GM19468 (cell line): ENCODE measurements around the gene CD79B.
"Not testable (repeated sequence)": the region's sequence is repeated elsewhere in the genome, so short reads cannot be mapped to it uniquely, and the experiment has no call there.

Source experiments
- ATAC-seq: cut with Tn5 transposase; IDR thresholded peaks from one replicate; pipeline ENCODE4 v1.9.1; 2021; ENCODE audit warnings: mild to moderate bottlenecking, moderate library complexity, moderate number of reproducible peaks; ENCODE audit not compliant: unreplicated experiment; ENCODE audit errors: extremely low read depth

The CD79B gene

GRCh38 chr17:63916566-63917185 is 15.5 kb downstream of the CD79B start:
- no peak for ATAC-seq

- ATAC-seq, result not testable (repeated sequence)
Observed at GRCh38 chr17:63915753-63916152, 16.4 kb downstream of the CD79B start.

GRCh38 chr17:63914471-63914870 is 17.7 kb downstream of the CD79B start:
- no peak for ATAC-seq

GRCh38 chr17:63911657-63912100 is 20.5 kb downstream of the CD79B start:
- ATAC-seq, result no peak

DNA sequence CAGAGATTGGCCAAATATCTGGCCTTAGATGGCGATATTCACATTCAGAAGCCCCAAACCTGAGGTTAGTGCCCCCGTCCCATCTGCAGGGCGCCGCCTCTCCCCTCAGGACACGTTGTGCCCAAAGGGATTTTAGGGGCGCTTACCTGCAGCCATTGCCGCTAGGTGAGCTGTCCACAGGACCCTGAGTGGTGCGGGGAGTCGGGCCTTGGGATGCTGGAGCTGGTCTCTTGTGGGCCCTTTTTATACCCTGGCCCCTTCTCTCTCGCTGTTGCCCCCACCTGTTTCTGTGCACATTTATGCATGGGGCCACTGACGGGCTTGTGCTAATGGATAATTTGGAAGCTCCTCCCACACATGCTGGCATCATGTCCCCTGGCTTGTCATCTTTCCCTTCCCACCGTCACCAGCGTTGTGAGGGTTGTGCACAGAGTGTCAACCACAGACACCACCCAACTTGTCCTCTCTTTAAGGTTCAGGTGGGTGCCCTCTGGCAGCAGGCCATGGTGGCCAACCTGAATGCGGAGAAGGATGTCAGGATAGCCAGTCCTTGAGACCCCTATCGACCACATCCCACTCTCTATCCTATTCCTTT is 21.0 kb downstream of the CD79B start, which contains the start of gene CSHL1:
Gene CSHL1 (minus strand): TSS at position 218 of the 595 bp plus-strand sequence. CDS start 62 bp downstream, at position 156.
- no peak for ATAC-seq

DNA sequence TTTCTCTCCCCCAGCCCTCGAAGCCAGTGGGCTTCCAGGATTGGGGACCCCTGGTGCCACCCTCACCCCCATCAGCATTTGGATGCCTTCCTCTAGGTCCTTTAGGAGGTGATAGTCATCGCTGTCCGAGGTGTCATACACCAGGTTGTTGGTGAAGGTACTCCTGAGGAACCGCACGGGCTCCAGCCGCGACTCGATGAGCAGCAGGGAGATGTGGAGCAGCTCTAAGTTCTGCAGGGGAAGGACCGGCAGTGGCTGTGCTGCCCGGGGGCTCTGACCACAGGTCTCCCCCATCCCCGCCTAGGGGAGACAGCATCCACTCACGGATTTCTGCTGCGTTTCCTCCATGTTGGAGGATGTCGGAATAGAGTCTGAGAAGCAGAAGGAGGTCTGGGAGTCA is 22.0 kb downstream of the CD79B start:
- no peak for ATAC-seq

- ATAC-seq, result not testable (repeated sequence)
Observed at GRCh38 chr17:63909586-63909985, 22.5 kb downstream of the CD79B start.

DNA sequence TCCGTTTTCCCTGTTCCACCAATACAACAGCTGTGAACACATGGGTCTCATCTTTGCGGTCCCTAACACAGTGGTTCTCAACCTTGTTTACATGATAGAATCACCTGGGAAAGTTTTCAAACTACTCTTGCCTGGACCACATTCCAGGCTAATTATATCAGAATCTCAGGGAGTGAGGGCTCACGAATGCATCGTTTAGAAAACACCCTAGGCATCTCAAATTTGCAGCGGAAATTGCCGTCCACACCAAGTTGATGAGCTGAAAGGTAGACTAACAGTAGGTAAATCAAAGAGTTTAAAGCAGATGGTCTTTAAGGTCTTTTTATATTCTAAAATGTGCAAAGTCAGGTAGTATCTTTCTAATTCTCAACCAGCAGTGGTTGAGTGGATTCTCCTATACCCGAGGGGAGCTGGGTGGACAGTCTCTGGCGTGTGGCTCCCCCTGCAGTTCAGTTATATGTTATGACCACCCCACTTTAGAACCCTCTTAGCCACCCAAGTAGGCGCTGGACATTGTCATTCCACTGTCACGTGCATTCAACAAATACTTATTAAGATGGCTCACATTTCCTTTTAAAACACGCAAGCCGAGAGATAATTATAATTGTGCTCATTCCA is 24.9 kb downstream of the CD79B start:
- ATAC-seq, result not testable (repeated sequence)

DNA sequence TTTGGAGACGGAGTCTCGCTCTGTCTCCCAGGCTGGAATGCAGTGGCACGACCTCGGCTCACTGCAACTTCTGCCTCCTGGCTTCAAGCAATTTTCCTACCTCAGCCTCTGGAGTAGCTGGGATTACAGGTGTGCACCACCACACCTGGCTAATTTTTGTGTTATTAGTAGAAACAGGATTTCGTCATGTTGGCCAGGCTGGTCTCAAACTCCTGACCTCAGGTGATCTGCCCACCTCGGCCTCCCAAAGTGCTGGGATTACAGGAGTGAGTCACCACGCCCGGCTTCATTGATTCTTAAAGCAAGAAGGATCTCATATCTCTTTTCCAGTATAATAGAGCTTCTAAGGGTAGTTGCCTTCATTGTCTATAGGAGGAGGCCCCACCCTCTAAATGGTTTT is 27.3 kb downstream of the CD79B start:
- not testable (repeated sequence) for ATAC-seq

- ATAC-seq, result not testable (repeated sequence)
Observed at GRCh38 chr17:63903787-63904201, 28.3 kb downstream of the CD79B start.

DNA sequence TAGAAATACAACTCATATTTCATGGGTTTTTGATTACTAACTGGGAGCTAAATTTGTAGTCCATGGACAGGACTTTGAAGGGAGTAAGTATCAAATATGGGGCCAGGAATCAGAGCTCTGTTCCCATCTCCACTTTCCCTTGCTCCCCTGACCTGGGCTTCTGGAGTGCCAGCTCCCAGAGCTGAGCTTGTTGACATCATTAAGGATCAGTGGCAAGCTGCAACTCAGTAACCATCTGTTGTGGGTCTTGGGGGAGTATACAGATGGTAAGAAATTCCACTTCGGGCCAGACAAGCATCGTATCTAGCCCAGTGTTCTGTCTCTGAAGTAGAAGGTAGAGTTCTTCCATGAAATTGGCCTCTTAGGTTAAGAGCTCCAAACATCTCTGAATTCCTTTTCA is 30.2 kb downstream of the CD79B start:
- not testable (repeated sequence) for ATAC-seq

DNA sequence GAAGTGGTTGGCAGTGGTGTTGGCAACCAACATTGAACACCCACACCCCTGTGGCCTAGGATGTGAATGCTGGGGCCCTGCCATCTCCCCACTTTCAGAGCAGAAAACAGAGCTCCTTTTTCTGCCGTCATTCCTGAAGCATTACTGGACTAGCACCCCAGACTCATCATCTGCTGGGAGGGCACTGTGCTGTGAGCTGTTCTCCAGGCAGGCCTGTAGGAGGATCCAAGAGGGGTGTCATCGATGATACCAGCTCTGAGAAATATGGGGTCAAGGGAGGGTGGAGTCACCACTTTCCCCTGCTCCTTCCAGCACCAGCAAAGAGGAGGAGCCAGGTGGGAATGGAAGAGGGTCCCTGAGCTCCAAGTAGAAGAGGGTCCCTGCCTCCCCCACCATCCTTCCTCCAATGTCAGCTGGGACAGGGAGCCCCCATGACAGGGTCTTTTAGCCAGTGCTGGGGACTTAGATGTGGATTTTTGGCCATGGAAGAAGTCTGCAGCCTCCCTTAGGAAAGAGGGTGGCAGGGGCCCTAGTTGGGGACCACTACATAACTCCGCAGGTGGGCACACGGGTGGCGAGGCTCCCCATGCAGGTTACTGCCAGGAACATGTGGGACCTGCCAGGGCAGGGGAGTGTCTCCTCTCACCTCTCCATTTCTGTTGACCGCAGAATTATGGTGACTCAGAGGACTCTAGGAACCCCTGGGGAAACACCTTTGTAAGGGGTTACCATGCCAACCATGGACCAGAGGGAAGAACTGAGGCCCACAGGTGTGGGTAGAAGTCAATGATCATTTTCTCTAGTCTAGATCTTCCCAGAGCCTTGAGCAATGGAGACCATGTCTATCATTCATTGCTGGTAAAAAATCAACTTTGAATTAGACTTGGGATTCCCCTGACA is 33.0 kb downstream of the CD79B start:
- not testable (repeated sequence) for ATAC-seq

GRCh38 chr17:63896524-63897354 is 35.4 kb downstream of the CD79B start, which contains the start of gene CSH1:
Gene CSH1, minus strand, starts transcription at chr17:63896574. Its CDS starts 63 bp downstream, at chr17:63896511.
- not testable (repeated sequence) for ATAC-seq

GRCh38 chr17:63894821-63895220 is 37.3 kb downstream of the CD79B start:
- not testable (repeated sequence) for ATAC-seq

DNA sequence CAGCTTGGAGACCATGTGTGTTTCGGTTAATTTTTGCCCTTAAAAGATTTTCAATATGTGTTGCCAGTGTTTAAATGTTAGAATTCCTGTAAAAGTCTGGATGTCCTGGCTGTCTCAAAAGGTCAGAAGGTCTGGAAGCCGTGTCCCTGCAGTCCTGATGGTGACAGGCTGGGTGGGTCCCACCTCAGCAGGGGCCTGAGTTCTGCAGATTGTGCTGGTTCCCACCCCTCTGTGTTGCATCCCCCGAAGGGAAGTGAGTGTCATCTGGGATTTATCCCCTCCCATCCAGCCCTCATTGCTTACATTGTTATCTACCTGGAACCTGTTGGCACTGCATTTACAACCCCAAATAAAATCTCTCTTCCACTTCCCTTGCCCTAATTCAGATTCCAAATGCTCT is 38.1 kb downstream of the CD79B start:
- not testable (repeated sequence) for ATAC-seq

GRCh38 chr17:63892316-63893037 is 39.7 kb downstream of the CD79B start:
- ATAC-seq, result not testable (repeated sequence)

- ATAC-seq, result not testable (repeated sequence)
Observed at GRCh38 chr17:63889026-63889848, 42.9 kb downstream of the CD79B start.

- ATAC-seq, result not testable (repeated sequence)
Observed at GRCh38 chr17:63885119-63885518, 47.0 kb downstream of the CD79B start.
